Hepatocyte (in vitro differentiated cells): ENCODE data around the gene FAR2.

ENCODE experiments used
- EZH2 ChIP-seq: fragments of 200-600 bp; sonication (generic); IDR thresholded peaks from 2 replicates; pipeline ENCODE4 v1.6.1; 2016; ENCODE audit warnings: antibody characterized with exemption, mild to moderate bottlenecking, borderline replicate concordance
- EZH2phosphoT487 ChIP-seq: fragments of 200-600 bp; sonication (generic); IDR thresholded peaks from one replicate; pipeline ENCODE4 v1.6.1; 2018; ENCODE audit warnings: antibody characterized with exemption, mild to moderate bottlenecking, low read depth, moderate library complexity; ENCODE audit not compliant: unreplicated experiment, severe bottlenecking
- TF ChIP-seq, protein P1 (sequence below): fragments of 200-600 bp; sonication (generic); IDR thresholded peaks from 2 replicates; pipeline ENCODE4 v1.5.1; 2016; ENCODE audit warnings: antibody characterized with exemption, mild to moderate bottlenecking; ENCODE audit not compliant: poor library complexity

DNA sequence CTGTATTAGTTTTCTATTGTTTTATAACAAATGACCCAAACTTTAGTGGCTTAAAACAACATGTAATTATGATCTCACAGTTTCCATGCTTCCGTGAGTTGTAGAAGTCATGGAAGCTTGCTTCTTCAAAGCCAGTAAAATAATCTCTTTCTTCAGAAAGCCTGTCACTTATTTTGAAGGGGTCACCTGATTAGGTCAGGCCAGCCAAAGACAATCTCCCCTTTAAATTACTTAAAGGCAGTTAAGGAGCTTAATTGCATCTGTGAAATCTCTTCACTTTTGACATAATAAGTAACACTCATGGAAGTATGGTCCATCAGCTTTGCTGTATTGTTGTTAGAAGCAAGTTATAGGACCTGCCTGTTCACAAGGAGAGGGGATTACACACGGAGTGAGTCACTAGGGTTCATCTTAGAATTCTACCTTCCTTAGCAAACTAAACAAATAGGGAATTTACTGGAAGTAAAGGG lies 89.8 kb downstream of the FAR2 start:
- TF ChIP-seq, protein P1, sequence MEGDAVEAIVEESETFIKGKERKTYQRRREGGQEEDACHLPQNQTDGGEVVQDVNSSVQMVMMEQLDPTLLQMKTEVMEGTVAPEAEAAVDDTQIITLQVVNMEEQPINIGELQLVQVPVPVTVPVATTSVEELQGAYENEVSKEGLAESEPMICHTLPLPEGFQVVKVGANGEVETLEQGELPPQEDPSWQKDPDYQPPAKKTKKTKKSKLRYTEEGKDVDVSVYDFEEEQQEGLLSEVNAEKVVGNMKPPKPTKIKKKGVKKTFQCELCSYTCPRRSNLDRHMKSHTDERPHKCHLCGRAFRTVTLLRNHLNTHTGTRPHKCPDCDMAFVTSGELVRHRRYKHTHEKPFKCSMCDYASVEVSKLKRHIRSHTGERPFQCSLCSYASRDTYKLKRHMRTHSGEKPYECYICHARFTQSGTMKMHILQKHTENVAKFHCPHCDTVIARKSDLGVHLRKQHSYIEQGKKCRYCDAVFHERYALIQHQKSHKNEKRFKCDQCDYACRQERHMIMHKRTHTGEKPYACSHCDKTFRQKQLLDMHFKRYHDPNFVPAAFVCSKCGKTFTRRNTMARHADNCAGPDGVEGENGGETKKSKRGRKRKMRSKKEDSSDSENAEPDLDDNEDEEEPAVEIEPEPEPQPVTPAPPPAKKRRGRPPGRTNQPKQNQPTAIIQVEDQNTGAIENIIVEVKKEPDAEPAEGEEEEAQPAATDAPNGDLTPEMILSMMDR, result no peak
- TF ChIP-seq EZH2, result no peak
- TF ChIP-seq EZH2phosphoT487, result no peak
